Upper lobe of left lung (tissue), 4 donors: Measurements from ENCODE around the gene ZNHIT2.

Source experiments
- EP300 ChIP-seq, 4 donors: sonication (generic); formaldehyde crosslinking; IDR thresholded peaks; one replicate each; pipeline ENCODE4 v1.5.1; 2017; ENCODE audit warnings: antibody characterized with exemption in 4 of 4, control low read depth in 2 of 4
- POLR2A ChIP-seq, 4 donors: fragments of 450-650 bp; IDR thresholded peaks; one replicate each; pipeline ENCODE4 v1.5.1; 2016 to 2017; ENCODE audit warnings: antibody characterized with exemption in 4 of 4, mild to moderate bottlenecking in 2 of 4
- TF ChIP-seq, protein P1 (sequence below), 6 experiments: fragments of 450-650 bp in 4 of 6; fragments of 200-600 bp in 2 of 6; sonication (generic) in 2 of 6; IDR thresholded peaks; one replicate each; pipeline ENCODE4 v1.5.1; 2016 to 2019; ENCODE audit warnings: antibody characterized with exemption in 6 of 6

DNA sequence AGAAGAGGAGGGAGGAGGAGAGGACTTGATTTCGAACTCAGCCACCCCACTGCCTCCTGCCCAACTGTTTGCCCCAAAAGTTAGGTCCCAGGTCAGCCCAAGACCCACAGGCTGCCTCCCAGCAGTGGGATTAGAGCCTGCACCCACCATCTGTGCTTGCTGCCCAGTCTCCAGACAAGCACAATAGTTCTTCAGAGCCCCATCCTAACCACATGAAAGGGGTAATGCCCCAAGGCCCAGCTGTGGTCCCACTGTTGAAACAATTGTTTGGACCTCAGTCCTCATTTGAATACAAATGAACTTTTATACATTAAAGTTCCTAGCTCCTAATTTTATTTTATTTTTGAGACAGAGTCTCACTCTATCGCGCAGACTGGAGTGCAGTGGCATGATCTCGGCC lies 26.9 kb downstream of the ZNHIT2 start:
- TF ChIP-seq EP300 (IDR thresholded peaks at IDR 0.05) = no peak
- TF ChIP-seq POLR2A (IDR thresholded peaks at IDR 0.05) = no peak
- TF ChIP-seq, protein P1, sequence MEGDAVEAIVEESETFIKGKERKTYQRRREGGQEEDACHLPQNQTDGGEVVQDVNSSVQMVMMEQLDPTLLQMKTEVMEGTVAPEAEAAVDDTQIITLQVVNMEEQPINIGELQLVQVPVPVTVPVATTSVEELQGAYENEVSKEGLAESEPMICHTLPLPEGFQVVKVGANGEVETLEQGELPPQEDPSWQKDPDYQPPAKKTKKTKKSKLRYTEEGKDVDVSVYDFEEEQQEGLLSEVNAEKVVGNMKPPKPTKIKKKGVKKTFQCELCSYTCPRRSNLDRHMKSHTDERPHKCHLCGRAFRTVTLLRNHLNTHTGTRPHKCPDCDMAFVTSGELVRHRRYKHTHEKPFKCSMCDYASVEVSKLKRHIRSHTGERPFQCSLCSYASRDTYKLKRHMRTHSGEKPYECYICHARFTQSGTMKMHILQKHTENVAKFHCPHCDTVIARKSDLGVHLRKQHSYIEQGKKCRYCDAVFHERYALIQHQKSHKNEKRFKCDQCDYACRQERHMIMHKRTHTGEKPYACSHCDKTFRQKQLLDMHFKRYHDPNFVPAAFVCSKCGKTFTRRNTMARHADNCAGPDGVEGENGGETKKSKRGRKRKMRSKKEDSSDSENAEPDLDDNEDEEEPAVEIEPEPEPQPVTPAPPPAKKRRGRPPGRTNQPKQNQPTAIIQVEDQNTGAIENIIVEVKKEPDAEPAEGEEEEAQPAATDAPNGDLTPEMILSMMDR (IDR thresholded peaks at IDR 0.05) = no peak
